Measurements from ENCODE around the gene GPR137.

GPR137 gene

GRCh38 chr11:64245797-64246620 lies 39.6 kb upstream of the GPR137 start (continued):
- TF ChIP-seq PATZ1 (tag by site-specific recombination; IDR thresholded peaks at IDR 0.05) (peak; percentile 84), ZNF394 (tag by site-specific recombination; IDR thresholded peaks at IDR 0.05; ENCODE audit: borderline replicate concordance) (peak; percentile 82), SETDB1 (IDR thresholded peaks at IDR 0.05; ENCODE audit: insufficient read length, low read length) (no peak), ZNF341 (tag by site-specific recombination; IDR thresholded peaks at IDR 0.05; ENCODE audit: low read depth) (peak; percentile 80), ZIC2 (tag by site-specific recombination; IDR thresholded peaks at IDR 0.05) (peak; percentile 65), ZNF221 (tag by site-specific recombination; IDR thresholded peaks at IDR 0.05; ENCODE audit: borderline replicate concordance) (no peak), ZNF621 (tag by site-specific recombination; IDR thresholded peaks at IDR 0.05) (no peak), ZNF280C (tag by site-specific recombination; IDR thresholded peaks at IDR 0.05) (no peak), HIC1 (tag by site-specific recombination; IDR thresholded peaks at IDR 0.05) (peak; percentile 80), ZNF501 (tag by site-specific recombination; IDR thresholded peaks at IDR 0.05) (no peak), ZBTB48 (tag by site-specific recombination; IDR thresholded peaks at IDR 0.05) (0 out of 2 replicates have a peak, but pooled peaks have one; percentile 27), ZNF561 (tag by site-specific recombination; IDR thresholded peaks at IDR 0.05; ENCODE audit: borderline replicate concordance) (no peak), ZNF274 (IDR thresholded peaks at IDR 0.05; ENCODE audit: low read length) (no peak), ZNF274 (tag by site-specific recombination; IDR thresholded peaks at IDR 0.05; ENCODE audit: borderline replicate concordance) (no peak), ZBTB49 (tag by site-specific recombination; IDR thresholded peaks at IDR 0.05; ENCODE audit: low read depth) (no peak), KLF17 (tag by site-specific recombination; IDR thresholded peaks at IDR 0.05) (peak; percentile 85), ZNF785 (tag by site-specific recombination; IDR thresholded peaks at IDR 0.05) (no peak), KLF10 (tag by site-specific recombination; IDR thresholded peaks at IDR 0.05) (0 out of 2 replicates have a peak, but pooled peaks have one; percentile 2), ZNF558 (tag by site-specific recombination; IDR thresholded peaks at IDR 0.05) (no peak), TCF7L2 (IDR thresholded peaks at IDR 0.05; ENCODE audit: borderline replicate concordance, low read depth, low read length) (no peak), ZNF548 (tag by site-specific recombination; IDR thresholded peaks at IDR 0.05) (no peak), ZNF843 (tag by site-specific recombination; IDR thresholded peaks at IDR 0.05) (peak; percentile 39), ZNF324 (tag by site-specific recombination; IDR thresholded peaks at IDR 0.05) (no peak), ZNF76 (tag by site-specific recombination; IDR thresholded peaks at IDR 0.05; ENCODE audit: borderline replicate concordance, low read depth) (no peak), CTCF (tag by site-specific recombination; IDR thresholded peaks at IDR 0.05) (no peak), ZNF596 (tag by site-specific recombination; IDR thresholded peaks at IDR 0.05) (no peak), SP7 (tag by site-specific recombination; IDR thresholded peaks at IDR 0.05) (peak; percentile 67; the same call in 1 of the 2 replicates), ZNF248 (tag by site-specific recombination; IDR thresholded peaks at IDR 0.05) (no peak)
